MCF 10A (cell line): ENCODE data around the gene TMOD1. TPM values are rescaled to one million over a fixed set of nuclear protein-coding genes. Genes with fewer than 3 reads are reported as not detected.

Experiments used
- BruUV-seq: library from RNA; stranded (reverse); fragments of 400-500 nt; replicated peaks from 2 replicates; lab custom pipeline; 2021; lab: Mats Ljungman, UMichigan
- CTCF ChIA-PET: fragments of 300-600 bp; sonication (Branson Sonifier 250); formaldehyde crosslinking; extraction: SDS; loops from one replicate; lab custom pipeline; 2021; ENCODE audit warnings: antibody characterized with exemption, inconsistent platforms; lab: Yijun Ruan, JAX
- POLR2A ChIA-PET: fragments of 300-600, 350-650 bp; sonication (Branson Sonifier 250); formaldehyde crosslinking; extraction: SDS; loops from one replicate; lab custom pipeline; 2020; ENCODE audit warnings: antibody characterized with exemption, inconsistent platforms; lab: Yijun Ruan, JAX
- DNase-seq: peaks from one replicate; pipeline ENCODE4 v3.0.0-alpha.2; 2018; ENCODE audit not compliant: unreplicated experiment
- H3K27ac Mint-ChIP-seq: one replicate; pipeline ENCODE4 v1.8.0; 2022; ENCODE audit warnings: mild to moderate bottlenecking, low read depth, mixed read lengths; ENCODE audit not compliant: unreplicated experiment
- H3K27me3 Mint-ChIP-seq: one replicate; pipeline ENCODE4 v1.8.0; 2022; ENCODE audit warnings: mixed read lengths; ENCODE audit not compliant: insufficient read depth, unreplicated experiment
- H3K36me3 Mint-ChIP-seq: one replicate; pipeline ENCODE4 v1.8.0; 2022; ENCODE audit warnings: mild to moderate bottlenecking, moderate library complexity, mixed read lengths; ENCODE audit not compliant: insufficient read depth, unreplicated experiment
- H3K4me1 Mint-ChIP-seq: one replicate; pipeline ENCODE4 v1.8.0; 2022; ENCODE audit warnings: mixed read lengths; ENCODE audit not compliant: insufficient read depth, unreplicated experiment
- H3K4me3 Mint-ChIP-seq: one replicate; pipeline ENCODE4 v1.8.0; 2022; ENCODE audit warnings: mild to moderate bottlenecking, moderate library complexity, mixed read lengths; ENCODE audit not compliant: unreplicated experiment
- H3K9me3 Mint-ChIP-seq: one replicate; pipeline ENCODE4 v1.8.0; 2022; ENCODE audit warnings: mixed read lengths; ENCODE audit not compliant: unreplicated experiment
- intact Hi-C: fragments of 100-400 bp; cut with micrococcal nuclease; formaldehyde crosslinking; loops from 2 replicates; pipeline ENCODE4 v1.14.1; 2022
- total RNA-seq: library from RNA; stranded (reverse); gene quantifications from 2 replicates; pipeline ENCODE4 v1.2.3, GENCODE V29; 2022
- TF ChIP-seq, protein P1 (sequence below): fragments of 200-600 bp; IDR thresholded peaks from one replicate; pipeline ENCODE4 v1.8.0; 2022; ENCODE audit warnings: antibody characterized with exemption, mild to moderate bottlenecking; ENCODE audit not compliant: unreplicated experiment

Gene TMOD1
- total RNA-seq, 1 experiment from 2014 or later, result 0.26 TPM

DNA sequence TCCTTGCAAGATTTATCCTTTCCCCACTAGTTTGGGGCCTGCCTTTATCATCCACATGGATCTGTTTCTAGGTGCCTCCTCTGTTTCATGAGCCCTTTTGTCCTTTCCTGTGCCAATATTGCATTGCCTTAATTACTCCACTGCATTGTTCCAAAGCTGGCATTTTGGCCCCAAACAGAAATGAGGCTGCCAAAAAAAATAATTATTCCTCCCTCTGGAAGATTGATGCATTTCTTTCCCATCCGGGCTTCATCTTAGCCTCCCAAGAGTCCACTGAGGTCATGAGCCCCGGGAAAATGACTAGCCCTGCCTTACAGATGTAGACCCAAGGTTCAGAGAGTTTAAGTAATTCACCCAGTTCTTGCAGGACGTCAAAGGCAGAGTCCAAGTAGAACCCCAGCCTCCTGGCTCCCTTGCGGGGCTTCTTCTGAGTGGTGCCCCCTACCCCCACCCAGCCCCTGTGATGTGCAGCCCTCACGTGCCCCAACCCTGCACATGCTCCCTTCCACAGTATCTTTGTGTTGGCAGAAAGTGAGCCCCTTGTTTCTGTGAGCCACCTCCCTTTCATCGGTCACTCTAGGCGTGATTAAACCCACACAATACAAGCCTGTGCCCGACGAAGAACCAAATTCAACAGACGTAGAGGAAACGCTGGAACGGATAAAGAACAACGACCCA is 62.1 kb downstream of the TMOD1 start:
- BruUV-seq, result no TSS peak
- peaks cover 22% of the 10 kb centered on the region for H3K4me1 Mint-ChIP-seq
- ChIA-PET CTCF (interaction anchor here (1.0 kb wide), 1 partner anchor 16 kb away, joined by 3 read pairs; no protein-coding TSS in a partner anchor), POLR2A (no interaction called here)
- no peaks in the 10 kb centered on the region for H3K9me3 Mint-ChIP-seq
- H3K27me3 Mint-ChIP-seq, result peaks cover 21% of the 10 kb centered on the region
- H3K27ac Mint-ChIP-seq, result no peak overlapping the region
- no peak overlapping the region for H3K4me3 Mint-ChIP-seq
- DNase-seq, result peak; percentile 74
- no peaks in the 10 kb centered on the region for H3K36me3 Mint-ChIP-seq
- TF ChIP-seq, protein P1, sequence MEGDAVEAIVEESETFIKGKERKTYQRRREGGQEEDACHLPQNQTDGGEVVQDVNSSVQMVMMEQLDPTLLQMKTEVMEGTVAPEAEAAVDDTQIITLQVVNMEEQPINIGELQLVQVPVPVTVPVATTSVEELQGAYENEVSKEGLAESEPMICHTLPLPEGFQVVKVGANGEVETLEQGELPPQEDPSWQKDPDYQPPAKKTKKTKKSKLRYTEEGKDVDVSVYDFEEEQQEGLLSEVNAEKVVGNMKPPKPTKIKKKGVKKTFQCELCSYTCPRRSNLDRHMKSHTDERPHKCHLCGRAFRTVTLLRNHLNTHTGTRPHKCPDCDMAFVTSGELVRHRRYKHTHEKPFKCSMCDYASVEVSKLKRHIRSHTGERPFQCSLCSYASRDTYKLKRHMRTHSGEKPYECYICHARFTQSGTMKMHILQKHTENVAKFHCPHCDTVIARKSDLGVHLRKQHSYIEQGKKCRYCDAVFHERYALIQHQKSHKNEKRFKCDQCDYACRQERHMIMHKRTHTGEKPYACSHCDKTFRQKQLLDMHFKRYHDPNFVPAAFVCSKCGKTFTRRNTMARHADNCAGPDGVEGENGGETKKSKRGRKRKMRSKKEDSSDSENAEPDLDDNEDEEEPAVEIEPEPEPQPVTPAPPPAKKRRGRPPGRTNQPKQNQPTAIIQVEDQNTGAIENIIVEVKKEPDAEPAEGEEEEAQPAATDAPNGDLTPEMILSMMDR, result no peak
- intact Hi-C loops, result no loop called here

DNA sequence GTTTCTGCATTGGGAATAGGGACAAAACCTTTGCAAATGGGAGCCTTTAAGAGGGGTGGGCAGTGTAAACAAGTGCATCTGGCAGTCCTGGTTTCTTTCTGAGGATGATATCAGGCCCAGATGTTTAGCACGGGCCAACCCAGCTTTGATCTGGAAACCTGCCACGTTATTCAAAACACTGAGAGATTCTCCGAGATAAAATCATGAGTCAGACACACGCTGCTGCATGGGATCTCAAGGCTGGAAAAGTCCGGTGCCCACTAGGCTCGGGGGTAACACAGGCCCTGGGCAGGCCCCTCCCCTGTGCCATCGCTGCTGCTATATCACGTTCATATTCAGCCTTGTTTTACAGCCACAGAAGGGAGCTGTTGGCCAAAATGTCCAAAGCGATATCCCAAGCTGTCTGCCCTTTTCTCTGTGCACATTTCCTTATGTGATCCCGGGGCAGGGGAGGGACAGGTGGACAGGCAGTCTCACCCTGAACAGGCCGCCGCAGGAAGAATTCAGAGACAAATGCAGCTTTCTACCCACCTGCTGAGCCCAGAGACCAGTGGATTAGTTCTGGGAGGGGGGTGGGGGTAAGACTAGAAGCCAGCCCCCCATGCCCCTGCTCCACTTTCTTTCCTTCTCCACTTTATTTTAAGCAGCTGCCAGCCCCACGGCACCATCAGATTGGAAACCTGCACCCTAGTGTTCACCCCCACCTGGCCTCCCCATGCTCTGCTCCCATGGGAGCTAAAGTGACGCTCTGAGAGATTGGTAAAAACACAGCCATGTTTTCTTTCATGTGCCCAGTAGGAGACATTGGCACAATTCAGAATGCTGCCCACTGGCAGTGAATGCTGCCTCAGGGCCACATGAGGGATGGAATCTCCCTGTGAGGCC is 63.1 kb downstream of the TMOD1 start:
- peaks cover 30% of the 10 kb centered on the region for H3K27me3 Mint-ChIP-seq
- intact Hi-C loops, result no loop called here
- TF ChIP-seq, protein P1, result no peak
- ChIA-PET CTCF (interaction anchor here (0.6 to 1.2 kb wide), 6 partner anchors 17 to 238 kb away, joined by 3 to 4 read pairs (median 3); no protein-coding TSS in a partner anchor), POLR2A (interaction anchor here (0.6 kb wide), 1 partner anchor 69 kb away, joined by 3 read pairs; the partner anchor contains the start of gene NCBP1)
- peak; percentile 57 for DNase-seq
- no peak overlapping the region for H3K27ac Mint-ChIP-seq
- no peak overlapping the region for H3K4me3 Mint-ChIP-seq
- H3K36me3 Mint-ChIP-seq, result no peaks in the 10 kb centered on the region
- peaks cover 16% of the 10 kb centered on the region for H3K4me1 Mint-ChIP-seq
- no TSS peak for BruUV-seq
- no peaks in the 10 kb centered on the region for H3K9me3 Mint-ChIP-seq

DNA sequence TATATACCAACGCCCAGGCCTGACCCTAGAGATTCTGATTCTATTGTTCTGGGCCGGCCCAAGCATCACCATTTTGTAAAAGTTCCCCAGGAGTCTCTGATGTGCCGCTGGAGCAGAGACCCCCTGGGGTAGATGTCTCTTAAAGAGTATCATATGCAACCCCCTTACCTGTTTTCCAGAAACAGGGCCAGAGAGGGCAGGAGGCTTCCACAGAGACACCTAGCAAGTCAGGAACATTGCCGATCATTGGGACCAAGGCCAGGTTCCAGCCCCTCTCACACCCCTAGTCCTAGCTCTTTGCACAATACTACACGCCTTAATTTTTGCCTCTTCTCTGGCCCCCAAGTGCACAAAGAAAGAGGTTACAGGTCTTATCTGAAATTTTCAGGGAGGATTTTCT is 63.8 kb downstream of the TMOD1 start:
- DNase-seq, result no peak
- Mint-ChIP-seq H3K9me3 (no peaks in the 10 kb centered on the region), H3K4me3 (no peak overlapping the region), H3K4me1 (peaks cover 16% of the 10 kb centered on the region), H3K27me3 (peaks cover 38% of the 10 kb centered on the region), H3K27ac (no peak overlapping the region), H3K36me3 (peaks cover 4% of the 10 kb centered on the region)
- TF ChIP-seq, protein P1, result no peak
- ChIA-PET CTCF (interaction anchor here (0.6 to 1.2 kb wide), 5 partner anchors 31 to 237 kb away, joined by 3 to 4 read pairs (median 3); no protein-coding TSS in a partner anchor), POLR2A (interaction anchor here (0.6 kb wide), 1 partner anchor 68 kb away, joined by 3 read pairs; the partner anchor contains the start of gene NCBP1)
- no TSS peak for BruUV-seq
- intact Hi-C loops, result no loop called here
